SK-N-SH treated with all-trans-retinoic acid at 6 μM for 48 hours (cell line): ENCODE data around the gene ARHGDIB.

Experiments used
- ARNTL ChIP-seq: fragments of 450-650 bp; formaldehyde crosslinking; IDR thresholded peaks from 2 replicates; pipeline ENCODE4 v1.5.0; 2020; ENCODE audit warnings: low read depth, mild to moderate bottlenecking, moderate library complexity, borderline replicate concordance
- CREB5 ChIP-seq: fragments of 250-450 bp; sonication (Bioruptor Pico); IDR thresholded peaks from 2 replicates; pipeline ENCODE4 v1.5.1; 2020; ENCODE audit warnings: low read depth, mild to moderate bottlenecking, moderate library complexity
- CSRNP3 ChIP-seq: fragments of 250-450 bp; sonication (Bioruptor Pico); IDR thresholded peaks from 2 replicates; pipeline ENCODE4 v1.5.1; 2021; ENCODE audit warnings: mild to moderate bottlenecking, moderate library complexity
- ESRRG ChIP-seq: fragments of 250-450 bp; sonication (Bioruptor Pico); IDR thresholded peaks from 2 replicates; pipeline ENCODE4 v1.6.1; 2021; ENCODE audit warnings: mild to moderate bottlenecking
- ISL1 ChIP-seq: fragments of 250-450 bp; sonication (Bioruptor Pico); IDR thresholded peaks from 2 replicates; pipeline ENCODE4 v2.1.2; 2022; ENCODE audit warnings: mild to moderate bottlenecking, moderate library complexity
- PATZ1 ChIP-seq: fragments of 250-450 bp; sonication (Bioruptor Pico); IDR thresholded peaks from 2 replicates; pipeline ENCODE4 v1.8.0; 2020; ENCODE audit warnings: mild to moderate bottlenecking, moderate library complexity, borderline replicate concordance
- POU6F1 ChIP-seq: fragments of 250-450 bp; sonication (Bioruptor Pico); IDR thresholded peaks from 2 replicates; pipeline ENCODE4 v1.8.0; 2021; ENCODE audit warnings: low read depth, mild to moderate bottlenecking, moderate library complexity, borderline replicate concordance
- RARB ChIP-seq: fragments of 250-450 bp; sonication (Bioruptor Pico); IDR thresholded peaks from 2 replicates; pipeline ENCODE4 v1.8.0; 2021; ENCODE audit warnings: mild to moderate bottlenecking, moderate library complexity
- TCF4 ChIP-seq: fragments of 250-450 bp; sonication (Bioruptor Pico); IDR thresholded peaks from 2 replicates; pipeline ENCODE4 v1.8.0; 2021; ENCODE audit warnings: mild to moderate bottlenecking, moderate library complexity, borderline replicate concordance
- TSHZ2 ChIP-seq: fragments of 250-450 bp; sonication (Bioruptor Pico); IDR thresholded peaks from 2 replicates; pipeline ENCODE4 v1.5.0; 2020; ENCODE audit warnings: mild to moderate bottlenecking, moderate library complexity
- ZC3H10 ChIP-seq: fragments of 250-450 bp; sonication (Bioruptor Pico); IDR thresholded peaks from 2 replicates; pipeline ENCODE4 v1.5.1; 2021; ENCODE audit warnings: mild to moderate bottlenecking, moderate library complexity
- ZFP30 ChIP-seq: fragments of 450-650 bp; formaldehyde crosslinking; IDR thresholded peaks from 2 replicates; pipeline ENCODE4 v1.5.0; 2022; ENCODE audit warnings: mild to moderate bottlenecking, moderate library complexity
- ZNF565 ChIP-seq: fragments of 450-650 bp; formaldehyde crosslinking; conservative IDR thresholded peaks from 2 replicates; pipeline ENCODE4 v1.5.0; 2020; ENCODE audit warnings: low read depth, mild to moderate bottlenecking, moderate library complexity
- ZNF70 ChIP-seq: fragments of 450-650 bp; formaldehyde crosslinking; IDR thresholded peaks from 2 replicates; pipeline ENCODE4 v1.5.0; 2020; ENCODE audit warnings: mild to moderate bottlenecking, moderate library complexity

GRCh38 chr12:14952299-14952921, 9.0 kb downstream of the ARHGDIB start:
- no peak for TF ChIP-seq PATZ1 (CRISPR knock-in tag)
- no peak for TF ChIP-seq CSRNP3 (CRISPR knock-in tag)
- no peak for TF ChIP-seq ESRRG (CRISPR knock-in tag)
- no peak for TF ChIP-seq ZFP30
- no peak for TF ChIP-seq RARB (CRISPR knock-in tag)
- no peak for TF ChIP-seq ZNF70 (CRISPR knock-in tag)
- peak; percentile 34; the same call in 1 of the 2 replicates for TF ChIP-seq ZC3H10 (CRISPR knock-in tag)
- no peak for TF ChIP-seq ZNF565 (CRISPR knock-in tag)
- no peak for TF ChIP-seq ARNTL (CRISPR knock-in tag)
- TF ChIP-seq TSHZ2 (CRISPR knock-in tag) = no peak
- no peak for TF ChIP-seq POU6F1 (CRISPR knock-in tag)
- peak; percentile 26 for TF ChIP-seq ISL1
- TF ChIP-seq CREB5 (CRISPR knock-in tag) = no peak
- TF ChIP-seq TCF4 = no peak
